KMS-11 (cell line): ENCODE results near the gene PCSK6.

Experiments used
- H2AFZ ChIP-seq: fragments of 200-600 bp; sonication (generic); 2 replicates; pipeline ENCODE4 v1.6.1; 2016; ENCODE audit warnings: antibody characterized with exemption, mixed run types, low read depth
- H3K27ac ChIP-seq: fragments of 200-600 bp; sonication (generic); 2 replicates; pipeline ENCODE4 v1.6.1; 2016; ENCODE audit warnings: mild to moderate bottlenecking, mixed run types
- H3K27me3 ChIP-seq: fragments of 200-600 bp; sonication (generic); 2 replicates; pipeline ENCODE4 v1.6.1; 2017; ENCODE audit warnings: mild to moderate bottlenecking, low read depth, mixed run types, moderate library complexity; ENCODE audit not compliant: insufficient read depth
- H3K36me3 ChIP-seq: fragments of 200-600 bp; sonication (generic); 2 replicates; pipeline ENCODE4 v1.6.1; 2017; ENCODE audit warnings: mild to moderate bottlenecking, mixed run types; ENCODE audit not compliant: insufficient read depth
- H3K4me1 ChIP-seq: fragments of 200-600 bp; sonication (generic); 2 replicates; pipeline ENCODE4 v1.6.1; 2016; ENCODE audit warnings: mild to moderate bottlenecking, low read depth, mixed run types; ENCODE audit not compliant: poor library complexity, severe bottlenecking
- H3K4me2 ChIP-seq: fragments of 200-600 bp; sonication (generic); 2 replicates; pipeline ENCODE4 v1.7.0; 2016; ENCODE audit warnings: mild to moderate bottlenecking, mixed run types
- H3K4me3 ChIP-seq: fragments of 200-600 bp; sonication (generic); IDR thresholded peaks from 2 replicates; pipeline ENCODE4 v1.6.1; 2017; ENCODE audit warnings: low read depth, low read length, mixed read lengths; ENCODE audit not compliant: insufficient read depth
- H3K79me2 ChIP-seq: fragments of 200-600 bp; sonication (generic); 2 replicates; pipeline ENCODE4 v1.6.1; 2016; ENCODE audit warnings: low read depth, mixed run types; ENCODE audit not compliant: insufficient read depth
- H3K9ac ChIP-seq: fragments of 200-600 bp; sonication (generic); 2 replicates; pipeline ENCODE4 v1.6.1; 2016; ENCODE audit warnings: mild to moderate bottlenecking, mixed run types
- H4K20me1 ChIP-seq: fragments of 200-600 bp; sonication (generic); 2 replicates; pipeline ENCODE4 v1.6.1; 2016; ENCODE audit warnings: mild to moderate bottlenecking, mixed run types; ENCODE audit not compliant: insufficient read depth
- CTCF ChIP-seq: fragments of 200-600 bp; sonication (generic); conservative IDR thresholded peaks from 2 replicates; pipeline ENCODE4 v1.6.1; 2017; ENCODE audit warnings: low read depth, mild to moderate bottlenecking, antibody characterized with exemption, low read length, moderate library complexity, mixed read lengths

Gene PCSK6

GRCh38 chr15:101401286-101401685, 88.2 kb downstream of the PCSK6 start:
- Histone ChIP-seq H2AFZ (no peak overlapping the region), H3K4me2 (no peak overlapping the region), H3K27ac (no peak overlapping the region), H3K4me1 (no peaks in the 10 kb centered on the region), H3K9ac (no peak overlapping the region), H3K79me2 (no peaks in the 10 kb centered on the region), H3K4me3 (no peak overlapping the region), H3K36me3 (no peaks in the 10 kb centered on the region), H3K27me3 (no peaks in the 10 kb centered on the region), H4K20me1 (no peaks in the 10 kb centered on the region)
- TF ChIP-seq CTCF = no peak

- H4K20me1 ChIP-seq = no peaks in the 10 kb centered on the region
- H3K27ac ChIP-seq = no peak overlapping the region
- TF ChIP-seq CTCF = no peak
- no peaks in the 10 kb centered on the region for H3K36me3 ChIP-seq
- no peak overlapping the region for H3K9ac ChIP-seq
- H2AFZ ChIP-seq = no peak overlapping the region
- H3K27me3 ChIP-seq = no peaks in the 10 kb centered on the region
- no peaks in the 10 kb centered on the region for H3K79me2 ChIP-seq
- no peaks in the 10 kb centered on the region for H3K4me1 ChIP-seq
- H3K4me2 ChIP-seq = no peak overlapping the region
- H3K4me3 ChIP-seq = no peak overlapping the region
These were observed 90.1 kb downstream of the PCSK6 start for GRCh38 chr15:101399431-101399830.

GRCh38 chr15:101398247-101398646, 91.3 kb downstream of the PCSK6 start:
- no peaks in the 10 kb centered on the region for H4K20me1 ChIP-seq
- H3K27me3 ChIP-seq = no peaks in the 10 kb centered on the region
- no peak overlapping the region for H2AFZ ChIP-seq
- no peaks in the 10 kb centered on the region for H3K36me3 ChIP-seq
- H3K4me2 ChIP-seq = no peak overlapping the region
- H3K4me1 ChIP-seq = no peaks in the 10 kb centered on the region
- no peak overlapping the region for H3K9ac ChIP-seq
- H3K4me3 ChIP-seq = no peak overlapping the region
- TF ChIP-seq CTCF = no peak
- H3K27ac ChIP-seq = no peak overlapping the region
- H3K79me2 ChIP-seq = no peaks in the 10 kb centered on the region

- no peak overlapping the region for H3K27ac ChIP-seq
These were observed 91.9 kb downstream of the PCSK6 start for GRCh38 chr15:101397521-101398003.

More at GRCh38 chr15:101397521-101398003, 91.9 kb downstream of the PCSK6 start:
- Histone ChIP-seq H3K4me1 (no peaks in the 10 kb centered on the region), H3K9ac (no peak overlapping the region), H2AFZ (no peak overlapping the region), H3K4me3 (no peak overlapping the region), H3K36me3 (no peaks in the 10 kb centered on the region), H3K79me2 (no peaks in the 10 kb centered on the region), H4K20me1 (no peaks in the 10 kb centered on the region), H3K27me3 (no peaks in the 10 kb centered on the region), H3K4me2 (no peak overlapping the region)
- no peak for TF ChIP-seq CTCF
